Liver (tissue), 9 donors: Measurements from ENCODE around the gene IQUB. TPM values are rescaled to one million over a fixed set of nuclear protein-coding genes. Genes with fewer than 3 reads are reported as not detected.
A peak's percentile ranks its signal among the peaks of the same experiment; 100 is the strongest.

ENCODE experiments used
- DNase-seq: peaks from one replicate; pipeline ENCODE4 v3.0.0-alpha.2; 2017; ENCODE audit warnings: low spot score
- H3K27ac ChIP-seq, 2 donors: one replicate each; pipeline ENCODE4 v1.7.0; 2013; ENCODE audit warnings: inconsistent platforms in 2 of 2, low read length in 2 of 2, control low read depth in 1 of 2, low read depth in 1 of 2, mild to moderate bottlenecking in 1 of 2
- H3K27me3 ChIP-seq, 4 donors: one replicate each; pipeline versions ENCODE4 v1.6.1 to v1.7.0; 2013; ENCODE audit warnings: low read length in 3 of 4, inconsistent platforms in 1 of 4, mild to moderate bottlenecking in 1 of 4, moderate library complexity in 1 of 4; ENCODE audit not compliant: control insufficient read depth in 4 of 4, insufficient read depth in 4 of 4
- H3K36me3 ChIP-seq, 4 donors: one replicate each; pipeline versions ENCODE4 v1.6.1 to v1.7.0; 2013; ENCODE audit warnings: low read length in 3 of 4, mild to moderate bottlenecking in 3 of 4, low read depth in 1 of 4, moderate library complexity in 1 of 4; ENCODE audit not compliant: control insufficient read depth in 4 of 4, insufficient read depth in 3 of 4
- H3K4me1 ChIP-seq, 4 donors: one replicate each; pipeline versions ENCODE4 v1.6.1 to v1.7.0; 2013; ENCODE audit warnings: low read length in 3 of 4, mild to moderate bottlenecking in 3 of 4, moderate library complexity in 1 of 4; ENCODE audit not compliant: control insufficient read depth in 4 of 4, insufficient read depth in 4 of 4
- H3K4me3 ChIP-seq, 3 donors: one replicate each; pipeline versions ENCODE4 v1.6.1 to v1.7.0; 2013; ENCODE audit warnings: low read length in 3 of 3, control low read depth in 1 of 3, low read depth in 1 of 3, mild to moderate bottlenecking in 1 of 3
- H3K9ac ChIP-seq, 2 donors: one replicate each; pipeline ENCODE4 v1.7.0; 2013; ENCODE audit warnings: low read length in 2 of 2, mild to moderate bottlenecking in 2 of 2, moderate library complexity in 2 of 2, control low read depth in 1 of 2, low read depth in 1 of 2
- H3K9me3 ChIP-seq, 4 donors: one replicate each; pipeline versions ENCODE4 v1.6.1 to v1.7.0; 2013; ENCODE audit warnings: low read length in 3 of 4; ENCODE audit not compliant: control insufficient read depth in 4 of 4
- CTCF ChIP-seq: fragments of 150-350 bp; IDR thresholded peaks from 2 replicates; pipeline ENCODE4 v1.5.1; 2017; ENCODE audit warnings: improper control_type of control experiment, low read depth, low read length; ENCODE audit not compliant: missing input control
- EGR1 ChIP-seq, 2 donors: IDR thresholded peaks; 2 replicates each; pipeline ENCODE4 v1.6.1; 2016 to 2018; ENCODE audit warnings: antibody characterized with exemption in 2 of 2, low read depth in 2 of 2
- FOXA1 ChIP-seq: IDR thresholded peaks from 2 replicates; pipeline ENCODE4 v1.6.1; 2016; ENCODE audit warnings: antibody characterized with exemption
- GABPA ChIP-seq, 2 donors: IDR thresholded peaks in 1 of 2; conservative IDR thresholded peaks in 1 of 2; 2 replicates each; pipeline ENCODE4 v1.6.1; 2016; ENCODE audit warnings: antibody characterized with exemption in 2 of 2, mild to moderate bottlenecking in 1 of 2, moderate library complexity in 1 of 2
- HNF4A ChIP-seq, 2 donors: conservative IDR thresholded peaks; 2 replicates each; pipeline ENCODE4 v1.6.1; 2016; ENCODE audit warnings: antibody characterized with exemption in 2 of 2, mild to moderate bottlenecking in 2 of 2
- HNF4G ChIP-seq: IDR thresholded peaks from 2 replicates; pipeline ENCODE4 v1.6.1; 2016; ENCODE audit warnings: antibody characterized with exemption
- JUND ChIP-seq, 2 donors: IDR thresholded peaks; 2 replicates each; pipeline ENCODE4 v1.6.1; 2016; ENCODE audit warnings: antibody characterized with exemption in 2 of 2
- RAD21 ChIP-seq, 2 donors: IDR thresholded peaks; 2 replicates each; pipeline ENCODE4 v1.6.1; 2016; ENCODE audit warnings: antibody characterized with exemption in 2 of 2, mild to moderate bottlenecking in 2 of 2
- RXRA ChIP-seq, 2 donors: IDR thresholded peaks; 2 replicates each; pipeline ENCODE4 v1.6.1; 2017 to 2018; ENCODE audit warnings: antibody characterized with exemption in 2 of 2, mild to moderate bottlenecking in 1 of 2
- TAF1 ChIP-seq: conservative IDR thresholded peaks from 2 replicates; pipeline ENCODE4 v1.6.1; 2016; ENCODE audit warnings: antibody characterized with exemption, mild to moderate bottlenecking
- YY1 ChIP-seq: IDR thresholded peaks from 2 replicates; pipeline ENCODE4 v1.6.1; 2016; ENCODE audit warnings: antibody characterized with exemption, mild to moderate bottlenecking
- WGBS: extraction: QIAGEN DNeasy Blood & Tissue Kit; methylation state at CpG from one replicate; pipeline ENCODE4 v1.1.7; 2013; 5-methylcytosine and 5-hydroxymethylcytosine counted together
- polyA plus RNA-seq, 2 donors: library from polyadenylated mRNA; stranded (reverse) in 1 of 2; unstranded in 1 of 2; fragments of 200-250 nt in 1 of 2; fragments of >200 nt in 1 of 2; fragmentation: Nextera tagmentation in 1 of 2; extraction: Ambion mirVana in 1 of 2; gene quantifications; one replicate each; pipeline versions ENCODE4 v1.2.1 to v1.2.3, GENCODE V29; 2013 to 2015
- total RNA-seq, 2 donors: library from RNA; depleted of rRNA; stranded (reverse); fragments of >200 nt; gene quantifications; one replicate each; pipeline ENCODE4 v1.2.3, GENCODE V29; 2014
- TF ChIP-seq, protein P1 (sequence below): IDR thresholded peaks from 2 replicates; pipeline ENCODE4 v1.6.1; 2016; ENCODE audit warnings: antibody characterized with exemption, mild to moderate bottlenecking
- TF ChIP-seq, protein P2 (sequence below): IDR thresholded peaks from 2 replicates; pipeline ENCODE4 v1.6.1; 2016; ENCODE audit warnings: antibody characterized with exemption
- TF ChIP-seq, protein P3 (sequence below): IDR thresholded peaks from 2 replicates; pipeline ENCODE4 v1.6.1; 2016; ENCODE audit warnings: antibody characterized with exemption
- donor health status: healthy.
- donor health status: healthy.
- donor health status: healthy.
- donor health status: healthy.
- donor health status: healthy.

IQUB gene
- total and polyA plus RNA-seq, 4 donors: 0.03 to 0.25 (median 0.09) TPM

DNA sequence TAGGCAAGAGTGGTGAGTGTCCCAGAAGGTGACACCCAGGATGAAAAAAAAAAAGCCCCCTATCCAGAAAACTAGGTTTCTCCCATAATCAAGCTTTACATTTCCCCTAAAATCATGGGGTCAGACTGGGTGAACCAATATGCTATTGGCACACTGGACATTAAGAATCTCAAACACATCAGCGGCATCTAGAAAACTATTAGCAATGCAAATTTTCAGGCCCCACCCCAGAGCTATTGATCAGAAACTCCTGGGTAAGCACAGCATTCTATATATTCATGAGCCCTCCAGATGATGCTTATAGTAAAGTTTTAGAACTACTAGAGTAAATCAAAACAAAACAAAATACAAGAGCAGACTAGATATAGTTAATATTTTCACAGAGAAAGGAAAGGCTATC, 36.4 kb downstream of the IQUB start:
- Histone ChIP-seq H3K9ac (no peak overlapping the region), H3K27ac (no peak overlapping the region), H3K36me3 (no peaks in the 10 kb centered on the region), H3K9me3 (no peaks in the 10 kb centered on the region), H3K27me3 (peaks cover 0 to 2% (median 0%) of the 10 kb centered on the region in 4 donors), H3K4me3 (no peak overlapping the region), H3K4me1 (peaks cover 0 to 2% (median 0%) of the 10 kb centered on the region in 4 donors)
- TF ChIP-seq GABPA (IDR thresholded peaks at IDR 0.05 in 1 of 2, conservative IDR thresholded peaks at IDR 0.05 in 1 of 2) (no peak), JUND (IDR thresholded peaks at IDR 0.05) (no peak), FOXA1 (no peak), HNF4A (conservative IDR thresholded peaks at IDR 0.05) (no peak), TAF1 (no peak), YY1 (no peak), EGR1 (IDR thresholded peaks at IDR 0.05; ENCODE audit: low read depth in 2 of 2) (no peak), HNF4G (no peak), RXRA (IDR thresholded peaks at IDR 0.05) (no peak)
- TF ChIP-seq, protein P1, sequence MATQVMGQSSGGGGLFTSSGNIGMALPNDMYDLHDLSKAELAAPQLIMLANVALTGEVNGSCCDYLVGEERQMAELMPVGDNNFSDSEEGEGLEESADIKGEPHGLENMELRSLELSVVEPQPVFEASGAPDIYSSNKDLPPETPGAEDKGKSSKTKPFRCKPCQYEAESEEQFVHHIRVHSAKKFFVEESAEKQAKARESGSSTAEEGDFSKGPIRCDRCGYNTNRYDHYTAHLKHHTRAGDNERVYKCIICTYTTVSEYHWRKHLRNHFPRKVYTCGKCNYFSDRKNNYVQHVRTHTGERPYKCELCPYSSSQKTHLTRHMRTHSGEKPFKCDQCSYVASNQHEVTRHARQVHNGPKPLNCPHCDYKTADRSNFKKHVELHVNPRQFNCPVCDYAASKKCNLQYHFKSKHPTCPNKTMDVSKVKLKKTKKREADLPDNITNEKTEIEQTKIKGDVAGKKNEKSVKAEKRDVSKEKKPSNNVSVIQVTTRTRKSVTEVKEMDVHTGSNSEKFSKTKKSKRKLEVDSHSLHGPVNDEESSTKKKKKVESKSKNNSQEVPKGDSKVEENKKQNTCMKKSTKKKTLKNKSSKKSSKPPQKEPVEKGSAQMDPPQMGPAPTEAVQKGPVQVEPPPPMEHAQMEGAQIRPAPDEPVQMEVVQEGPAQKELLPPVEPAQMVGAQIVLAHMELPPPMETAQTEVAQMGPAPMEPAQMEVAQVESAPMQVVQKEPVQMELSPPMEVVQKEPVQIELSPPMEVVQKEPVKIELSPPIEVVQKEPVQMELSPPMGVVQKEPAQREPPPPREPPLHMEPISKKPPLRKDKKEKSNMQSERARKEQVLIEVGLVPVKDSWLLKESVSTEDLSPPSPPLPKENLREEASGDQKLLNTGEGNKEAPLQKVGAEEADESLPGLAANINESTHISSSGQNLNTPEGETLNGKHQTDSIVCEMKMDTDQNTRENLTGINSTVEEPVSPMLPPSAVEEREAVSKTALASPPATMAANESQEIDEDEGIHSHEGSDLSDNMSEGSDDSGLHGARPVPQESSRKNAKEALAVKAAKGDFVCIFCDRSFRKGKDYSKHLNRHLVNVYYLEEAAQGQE: no peak
- TF ChIP-seq, protein P2, sequence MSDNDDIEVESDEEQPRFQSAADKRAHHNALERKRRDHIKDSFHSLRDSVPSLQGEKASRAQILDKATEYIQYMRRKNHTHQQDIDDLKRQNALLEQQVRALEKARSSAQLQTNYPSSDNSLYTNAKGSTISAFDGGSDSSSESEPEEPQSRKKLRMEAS: no peak
- DNase-seq: no peak
- 69% methylated on average over 1 of the region's 1 CpG for WGBS

DNA sequence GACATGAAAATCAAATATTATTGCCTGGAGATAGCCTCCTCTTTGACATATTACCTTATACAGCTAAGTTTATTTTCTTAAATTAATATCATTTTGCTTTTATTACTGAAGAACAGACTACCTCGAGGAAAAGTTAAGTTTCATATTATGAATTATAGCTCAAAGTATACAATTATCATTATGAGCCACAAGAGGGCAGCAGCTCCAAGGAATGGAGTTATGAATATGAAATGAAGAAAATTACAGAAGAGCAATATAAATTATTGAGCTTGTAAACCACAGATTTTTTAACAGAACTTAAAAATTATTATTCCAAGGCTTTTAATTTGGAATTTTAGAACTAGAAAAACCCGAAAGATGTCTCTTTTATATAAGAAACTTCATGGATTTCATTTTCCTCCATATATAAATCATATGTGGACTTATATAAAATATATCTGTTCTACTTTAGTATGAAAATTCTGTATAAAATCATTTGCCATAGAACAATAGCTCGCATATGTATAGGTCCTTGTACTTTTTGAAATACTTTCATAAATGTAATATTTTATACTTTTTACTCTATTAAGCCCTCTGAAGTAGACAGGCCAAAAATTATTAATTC, 40.1 kb downstream of the IQUB start:
- no peak for DNase-seq
- Histone ChIP-seq H3K27me3 (peaks cover 0 to 2% (median 0%) of the 10 kb centered on the region in 4 donors), H3K27ac (no peak overlapping the region), H3K9me3 (no peaks in the 10 kb centered on the region), H3K9ac (no peak overlapping the region), H3K36me3 (no peaks in the 10 kb centered on the region), H3K4me3 (no peak overlapping the region), H3K4me1 (peaks cover 0 to 2% (median 0%) of the 10 kb centered on the region in 4 donors)
- TF ChIP-seq RXRA (IDR thresholded peaks at IDR 0.05) (no peak), RAD21 (IDR thresholded peaks at IDR 0.05) (peak; percentile 76 to 79), GABPA (IDR thresholded peaks at IDR 0.05 in 1 of 2, conservative IDR thresholded peaks at IDR 0.05 in 1 of 2) (no peak), EGR1 (IDR thresholded peaks at IDR 0.05; ENCODE audit: low read depth in 2 of 2) (no peak), CTCF (peak; percentile 53)
- TF ChIP-seq, protein P3, sequence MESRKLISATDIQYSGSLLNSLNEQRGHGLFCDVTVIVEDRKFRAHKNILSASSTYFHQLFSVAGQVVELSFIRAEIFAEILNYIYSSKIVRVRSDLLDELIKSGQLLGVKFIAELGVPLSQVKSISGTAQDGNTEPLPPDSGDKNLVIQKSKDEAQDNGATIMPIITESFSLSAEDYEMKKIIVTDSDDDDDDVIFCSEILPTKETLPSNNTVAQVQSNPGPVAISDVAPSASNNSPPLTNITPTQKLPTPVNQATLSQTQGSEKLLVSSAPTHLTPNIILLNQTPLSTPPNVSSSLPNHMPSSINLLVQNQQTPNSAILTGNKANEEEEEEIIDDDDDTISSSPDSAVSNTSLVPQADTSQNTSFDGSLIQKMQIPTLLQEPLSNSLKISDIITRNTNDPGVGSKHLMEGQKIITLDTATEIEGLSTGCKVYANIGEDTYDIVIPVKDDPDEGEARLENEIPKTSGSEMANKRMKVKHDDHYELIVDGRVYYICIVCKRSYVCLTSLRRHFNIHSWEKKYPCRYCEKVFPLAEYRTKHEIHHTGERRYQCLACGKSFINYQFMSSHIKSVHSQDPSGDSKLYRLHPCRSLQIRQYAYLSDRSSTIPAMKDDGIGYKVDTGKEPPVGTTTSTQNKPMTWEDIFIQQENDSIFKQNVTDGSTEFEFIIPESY: no peak
- 9% methylated on average over 3 of the region's 3 CpGs for WGBS
